A549 treated with GW870086 at 1 μM for 4 hours (cell line): ENCODE results near the gene USP48. TPM values are rescaled to one million over a fixed set of nuclear protein-coding genes. Genes with fewer than 3 reads are reported as not detected.

Experiments
- total RNA-seq: library from RNA; stranded (reverse); fragments of 200-300 nt; extraction: Qiagen RNA extraction; gene quantifications from 5 replicates; pipeline ENCODE4 v1.2.3, GENCODE V29; 2022; ENCODE audit warnings: low read depth

USP48 gene, protein sequence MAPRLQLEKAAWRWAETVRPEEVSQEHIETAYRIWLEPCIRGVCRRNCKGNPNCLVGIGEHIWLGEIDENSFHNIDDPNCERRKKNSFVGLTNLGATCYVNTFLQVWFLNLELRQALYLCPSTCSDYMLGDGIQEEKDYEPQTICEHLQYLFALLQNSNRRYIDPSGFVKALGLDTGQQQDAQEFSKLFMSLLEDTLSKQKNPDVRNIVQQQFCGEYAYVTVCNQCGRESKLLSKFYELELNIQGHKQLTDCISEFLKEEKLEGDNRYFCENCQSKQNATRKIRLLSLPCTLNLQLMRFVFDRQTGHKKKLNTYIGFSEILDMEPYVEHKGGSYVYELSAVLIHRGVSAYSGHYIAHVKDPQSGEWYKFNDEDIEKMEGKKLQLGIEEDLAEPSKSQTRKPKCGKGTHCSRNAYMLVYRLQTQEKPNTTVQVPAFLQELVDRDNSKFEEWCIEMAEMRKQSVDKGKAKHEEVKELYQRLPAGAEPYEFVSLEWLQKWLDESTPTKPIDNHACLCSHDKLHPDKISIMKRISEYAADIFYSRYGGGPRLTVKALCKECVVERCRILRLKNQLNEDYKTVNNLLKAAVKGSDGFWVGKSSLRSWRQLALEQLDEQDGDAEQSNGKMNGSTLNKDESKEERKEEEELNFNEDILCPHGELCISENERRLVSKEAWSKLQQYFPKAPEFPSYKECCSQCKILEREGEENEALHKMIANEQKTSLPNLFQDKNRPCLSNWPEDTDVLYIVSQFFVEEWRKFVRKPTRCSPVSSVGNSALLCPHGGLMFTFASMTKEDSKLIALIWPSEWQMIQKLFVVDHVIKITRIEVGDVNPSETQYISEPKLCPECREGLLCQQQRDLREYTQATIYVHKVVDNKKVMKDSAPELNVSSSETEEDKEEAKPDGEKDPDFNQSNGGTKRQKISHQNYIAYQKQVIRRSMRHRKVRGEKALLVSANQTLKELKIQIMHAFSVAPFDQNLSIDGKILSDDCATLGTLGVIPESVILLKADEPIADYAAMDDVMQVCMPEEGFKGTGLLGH
- 15.5 to 19.3 TPM (median 16.7 TPM) in 5 replicates for total RNA-seq

DNA sequence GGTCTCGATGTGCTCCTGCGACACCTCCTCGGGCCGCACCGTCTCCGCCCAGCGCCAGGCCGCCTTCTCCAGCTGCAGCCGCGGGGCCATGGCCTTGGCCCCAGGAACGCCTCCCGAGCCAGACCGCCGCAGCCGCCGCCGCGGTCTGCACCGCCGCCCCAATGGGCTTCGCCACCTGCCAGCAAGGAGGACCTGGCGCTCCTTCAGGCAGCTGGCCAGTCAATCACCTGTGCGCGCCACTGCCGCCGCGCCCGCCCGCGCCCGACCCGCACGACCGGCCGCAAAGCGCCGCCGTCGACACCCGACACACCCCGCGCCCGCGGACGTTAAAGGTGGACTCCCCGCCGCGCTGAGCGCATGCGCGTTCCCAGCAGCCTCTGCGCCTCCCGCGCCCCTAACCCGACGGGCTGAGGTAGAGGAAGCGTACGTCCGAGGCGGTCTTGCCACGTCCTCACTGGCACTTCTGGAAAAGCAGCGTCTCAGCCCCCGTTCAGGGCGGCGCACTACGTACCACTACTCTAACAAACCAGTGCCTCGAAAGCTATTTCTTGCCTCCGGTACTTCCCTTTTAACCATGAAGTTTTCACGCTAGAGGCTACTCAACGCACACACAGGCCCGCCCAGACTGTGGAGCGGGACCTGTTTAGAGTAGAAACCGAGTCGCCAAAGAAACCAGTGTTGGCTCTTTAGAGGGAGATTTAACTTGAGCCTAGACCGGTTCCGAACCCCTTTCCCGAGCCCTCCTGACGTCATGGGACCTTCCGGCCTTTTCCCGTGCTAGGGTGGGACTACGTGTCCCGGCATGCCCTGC lies at the start of gene USP48:
Gene USP48 (minus strand): TSS at position 282 of the 811 bp plus-strand sequence. CDS start 192 bp downstream, at position 90.

DNA sequence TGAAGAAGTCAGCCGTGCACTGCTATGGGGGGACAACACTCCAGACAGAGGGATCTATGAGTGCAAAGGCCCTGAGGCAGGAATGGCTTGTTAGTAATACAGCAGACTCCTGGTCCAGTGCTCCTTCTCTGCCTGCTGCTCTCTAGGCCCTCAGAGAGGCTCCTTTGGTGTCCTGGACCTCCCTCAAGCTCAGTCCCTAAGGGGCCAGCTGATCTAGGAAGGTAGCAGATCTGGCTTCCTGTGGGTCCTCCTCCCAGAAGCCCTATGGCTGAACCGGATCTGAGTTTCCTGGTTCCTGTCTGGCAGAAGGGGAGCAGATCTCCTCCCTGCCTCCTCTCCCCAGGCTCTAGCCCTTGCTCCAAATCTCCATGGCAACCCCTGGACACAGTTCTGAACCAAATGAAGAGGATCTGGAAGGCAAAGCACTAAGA lies 28.9 kb upstream of the USP48 start, which contains the start of gene LDLRAD2:
Gene LDLRAD2 (plus strand): TSS at position 391 of the 431 bp plus-strand sequence. CDS start 187 bp downstream, outside the sequence.

GRCh38 chr1:21669258-21670058 lies 113.5 kb downstream of the USP48 start, which contains the start of gene RAP1GAP:
RAP1GAP (minus strand) TSS chr1:21669357; CDS start chr1:21620032, 49,325 bp downstream.

Other genes starting within 250 kb of the USP48 start
- gene RAP1GAP, start 113.8 kb downstream of the USP48 start, total RNA-seq = 10.6 to 14.5 TPM (median 13.6 TPM) in 5 replicates
- 0.03 to 0.15 TPM (median 0.08 TPM) in 5 replicates for gene LDLRAD2, start 29.1 kb upstream of the USP48 start, total RNA-seq
- 53.5 to 76.4 TPM (median 69.9 TPM) in 5 replicates for gene HSPG2, start 154.2 kb upstream of the USP48 start, total RNA-seq
- gene CELA3B, start 193.9 kb upstream of the USP48 start, total RNA-seq = not detected in 5 replicates
- not detected in 5 replicates for gene CELA3A, start 218.5 kb upstream of the USP48 start, total RNA-seq